Astrocyte (in vitro differentiated cells and primary cell): Measurements from ENCODE around the gene LRRN4CL.

Experiments used
- CTCF ChIP-seq: IDR thresholded peaks from 2 replicates; pipeline ENCODE4 v1.5.1; 2011; ENCODE audit warnings: low read depth, mild to moderate bottlenecking, inconsistent platforms, low read length, moderate library complexity; ENCODE audit not compliant: insufficient read depth
- EZH2 ChIP-seq: IDR thresholded peaks from 2 replicates; pipeline ENCODE4 v1.6.1; 2012; ENCODE audit warnings: mild to moderate bottlenecking, low read length, inconsistent platforms; ENCODE audit not compliant: insufficient read depth

DNA sequence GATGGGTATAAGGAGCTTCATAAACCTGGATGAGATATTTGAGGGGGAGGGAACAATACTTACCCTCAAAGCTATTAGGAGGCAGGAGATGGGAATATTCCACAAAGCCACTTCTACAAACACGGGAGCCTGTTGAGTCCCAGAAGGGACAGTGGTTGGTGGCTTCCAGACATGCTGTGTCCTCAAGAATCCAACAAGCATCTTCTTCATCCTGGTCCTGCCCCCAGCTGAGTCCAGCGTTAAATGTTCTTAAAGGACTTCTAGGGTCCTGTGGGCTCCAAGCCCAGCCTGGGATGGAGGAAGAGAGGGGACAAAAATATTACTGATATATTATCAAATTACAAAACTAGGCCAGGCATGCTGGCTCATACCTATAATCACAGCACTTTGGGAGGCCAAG is 21.9 kb downstream of the LRRN4CL start:
- TF ChIP-seq EZH2 (no peak), CTCF (no peak)
